ENCODE results near the gene TAF11L12. TPM values are rescaled to one million over a fixed set of nuclear protein-coding genes. Genes with fewer than 3 reads are reported as not detected.

TAF11L12 gene
- polyA plus RNA-seq, 1 of the 3 experiments (the other 2 are of a cell fraction): not detected

DNA sequence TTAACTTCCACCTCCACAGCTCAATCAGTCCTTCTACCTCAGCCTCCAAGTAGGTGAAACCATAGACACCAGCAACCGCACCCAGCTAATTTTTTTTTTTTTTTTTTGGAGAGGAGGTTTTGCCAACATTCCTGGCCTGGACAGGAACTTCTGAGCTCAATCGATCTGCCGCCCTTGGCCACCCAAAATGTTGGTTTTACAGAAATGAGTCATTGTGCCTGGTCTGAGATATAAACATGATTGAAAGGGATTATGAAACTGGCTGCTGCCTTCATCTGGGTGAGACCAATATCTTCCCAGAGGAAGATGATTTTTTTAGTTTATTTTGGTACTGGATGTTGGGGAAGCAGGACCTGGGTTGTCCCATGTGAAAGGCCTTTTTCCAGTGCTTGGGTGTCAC lies 9.2 kb downstream of the TAF11L12 start:
- H3K9me3 ChIP-seq: no peaks in the 10 kb centered on the region
- no peaks in the 10 kb centered on the region for H3K4me1 ChIP-seq (ENCODE audit: control insufficient read depth in 1 of 2, insufficient read depth in 2 of 2, low read depth in 1 of 2, low read length in 1 of 2)
- no peak overlapping the region for H2AFZ ChIP-seq (ENCODE audit: low read depth)
- H3F3A ChIP-seq (replicated peaks; ENCODE audit: insufficient read depth): no peaks in the 10 kb centered on the region
- TF ChIP-seq, protein P1, sequence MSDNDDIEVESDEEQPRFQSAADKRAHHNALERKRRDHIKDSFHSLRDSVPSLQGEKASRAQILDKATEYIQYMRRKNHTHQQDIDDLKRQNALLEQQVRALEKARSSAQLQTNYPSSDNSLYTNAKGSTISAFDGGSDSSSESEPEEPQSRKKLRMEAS (IDR thresholded peaks at IDR 0.05; ENCODE audit: low read depth): no peak
- TF ChIP-seq FOXM1 (IDR thresholded peaks at IDR 0.05; ENCODE audit: low read depth): no peak
- no peak for TF ChIP-seq FOSL2 (IDR thresholded peaks at IDR 0.05; ENCODE audit: borderline replicate concordance, low read depth)
- TF ChIP-seq, protein P2, sequence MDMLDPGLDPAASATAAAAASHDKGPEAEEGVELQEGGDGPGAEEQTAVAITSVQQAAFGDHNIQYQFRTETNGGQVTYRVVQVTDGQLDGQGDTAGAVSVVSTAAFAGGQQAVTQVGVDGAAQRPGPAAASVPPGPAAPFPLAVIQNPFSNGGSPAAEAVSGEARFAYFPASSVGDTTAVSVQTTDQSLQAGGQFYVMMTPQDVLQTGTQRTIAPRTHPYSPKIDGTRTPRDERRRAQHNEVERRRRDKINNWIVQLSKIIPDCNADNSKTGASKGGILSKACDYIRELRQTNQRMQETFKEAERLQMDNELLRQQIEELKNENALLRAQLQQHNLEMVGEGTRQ (IDR thresholded peaks at IDR 0.05; ENCODE audit: borderline replicate concordance, low read depth, low read length): no peak
- no peak for TF ChIP-seq TAF1 (IDR thresholded peaks at IDR 0.05; ENCODE audit: borderline replicate concordance, low read depth, low read length)
- TF ChIP-seq SIN3A (IDR thresholded peaks at IDR 0.05; ENCODE audit: borderline replicate concordance, low read depth, low read length): no peak
- no peak for TF ChIP-seq POLR2AphosphoS5 (IDR thresholded peaks at IDR 0.05; ENCODE audit: low read depth, low read length)
- TF ChIP-seq FOXJ3 (CRISPR knock-in tag; IDR thresholded peaks at IDR 0.05): no peak
- no peak for TF ChIP-seq EZH2phosphoT487 (IDR thresholded peaks at IDR 0.05; ENCODE audit: borderline replicate concordance, low read depth)
- no peak for TF ChIP-seq TCF12 (IDR thresholded peaks at IDR 0.05)
- TF ChIP-seq TEAD4 (IDR thresholded peaks at IDR 0.05; ENCODE audit: borderline replicate concordance, insufficient read depth): no peak
- TF ChIP-seq NFIC (IDR thresholded peaks at IDR 0.05; ENCODE audit: borderline replicate concordance): no peak
- TF ChIP-seq, protein P3, sequence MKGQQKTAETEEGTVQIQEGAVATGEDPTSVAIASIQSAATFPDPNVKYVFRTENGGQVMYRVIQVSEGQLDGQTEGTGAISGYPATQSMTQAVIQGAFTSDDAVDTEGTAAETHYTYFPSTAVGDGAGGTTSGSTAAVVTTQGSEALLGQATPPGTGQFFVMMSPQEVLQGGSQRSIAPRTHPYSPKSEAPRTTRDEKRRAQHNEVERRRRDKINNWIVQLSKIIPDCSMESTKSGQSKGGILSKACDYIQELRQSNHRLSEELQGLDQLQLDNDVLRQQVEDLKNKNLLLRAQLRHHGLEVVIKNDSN (IDR thresholded peaks at IDR 0.05; ENCODE audit: borderline replicate concordance, low read depth): no peak
- TF ChIP-seq, protein P4, sequence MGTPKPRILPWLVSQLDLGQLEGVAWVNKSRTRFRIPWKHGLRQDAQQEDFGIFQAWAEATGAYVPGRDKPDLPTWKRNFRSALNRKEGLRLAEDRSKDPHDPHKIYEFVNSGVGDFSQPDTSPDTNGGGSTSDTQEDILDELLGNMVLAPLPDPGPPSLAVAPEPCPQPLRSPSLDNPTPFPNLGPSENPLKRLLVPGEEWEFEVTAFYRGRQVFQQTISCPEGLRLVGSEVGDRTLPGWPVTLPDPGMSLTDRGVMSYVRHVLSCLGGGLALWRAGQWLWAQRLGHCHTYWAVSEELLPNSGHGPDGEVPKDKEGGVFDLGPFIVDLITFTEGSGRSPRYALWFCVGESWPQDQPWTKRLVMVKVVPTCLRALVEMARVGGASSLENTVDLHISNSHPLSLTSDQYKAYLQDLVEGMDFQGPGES (IDR thresholded peaks at IDR 0.05; ENCODE audit: low read depth, low read length): no peak
- TF ChIP-seq, protein P5, sequence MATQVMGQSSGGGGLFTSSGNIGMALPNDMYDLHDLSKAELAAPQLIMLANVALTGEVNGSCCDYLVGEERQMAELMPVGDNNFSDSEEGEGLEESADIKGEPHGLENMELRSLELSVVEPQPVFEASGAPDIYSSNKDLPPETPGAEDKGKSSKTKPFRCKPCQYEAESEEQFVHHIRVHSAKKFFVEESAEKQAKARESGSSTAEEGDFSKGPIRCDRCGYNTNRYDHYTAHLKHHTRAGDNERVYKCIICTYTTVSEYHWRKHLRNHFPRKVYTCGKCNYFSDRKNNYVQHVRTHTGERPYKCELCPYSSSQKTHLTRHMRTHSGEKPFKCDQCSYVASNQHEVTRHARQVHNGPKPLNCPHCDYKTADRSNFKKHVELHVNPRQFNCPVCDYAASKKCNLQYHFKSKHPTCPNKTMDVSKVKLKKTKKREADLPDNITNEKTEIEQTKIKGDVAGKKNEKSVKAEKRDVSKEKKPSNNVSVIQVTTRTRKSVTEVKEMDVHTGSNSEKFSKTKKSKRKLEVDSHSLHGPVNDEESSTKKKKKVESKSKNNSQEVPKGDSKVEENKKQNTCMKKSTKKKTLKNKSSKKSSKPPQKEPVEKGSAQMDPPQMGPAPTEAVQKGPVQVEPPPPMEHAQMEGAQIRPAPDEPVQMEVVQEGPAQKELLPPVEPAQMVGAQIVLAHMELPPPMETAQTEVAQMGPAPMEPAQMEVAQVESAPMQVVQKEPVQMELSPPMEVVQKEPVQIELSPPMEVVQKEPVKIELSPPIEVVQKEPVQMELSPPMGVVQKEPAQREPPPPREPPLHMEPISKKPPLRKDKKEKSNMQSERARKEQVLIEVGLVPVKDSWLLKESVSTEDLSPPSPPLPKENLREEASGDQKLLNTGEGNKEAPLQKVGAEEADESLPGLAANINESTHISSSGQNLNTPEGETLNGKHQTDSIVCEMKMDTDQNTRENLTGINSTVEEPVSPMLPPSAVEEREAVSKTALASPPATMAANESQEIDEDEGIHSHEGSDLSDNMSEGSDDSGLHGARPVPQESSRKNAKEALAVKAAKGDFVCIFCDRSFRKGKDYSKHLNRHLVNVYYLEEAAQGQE (IDR thresholded peaks at IDR 0.05; ENCODE audit: low read depth, low read length): no peak
- no peak for TF ChIP-seq ELF1 (IDR thresholded peaks at IDR 0.05)
- DNase-seq: no peak
- H3K9ac ChIP-seq: no peak overlapping the region
- no peaks in the 10 kb centered on the region for H3K27me3 ChIP-seq (ENCODE audit: insufficient read depth)
- no peak overlapping the region for H3K4me3 ChIP-seq (ENCODE audit: low read depth in 2 of 2, low read length in 1 of 2)
- H3K36me3 ChIP-seq (replicated peaks in 1 of 2; ENCODE audit: control insufficient read depth in 1 of 2, insufficient read depth in 2 of 2, low read length in 1 of 2): no peaks in the 10 kb centered on the region
- CTCF ChIA-PET: no interaction called here
- no peaks in the 10 kb centered on the region for H3K79me2 ChIP-seq (ENCODE audit: insufficient read depth)
- 38% methylated on average over 3 of the region's 3 CpGs for WGBS (ENCODE audit: low lambda C conversion rate)
- POLR2A ChIA-PET: no interaction called here
- H4K20me1 ChIP-seq (ENCODE audit: insufficient read depth): no peaks in the 10 kb centered on the region
- no peak overlapping the region for H3K4me2 ChIP-seq
- H3K9me2 ChIP-seq: no peaks in the 10 kb centered on the region
- H3K27ac ChIP-seq (ENCODE audit: low read depth in 2 of 2, low read length in 1 of 2): no peak overlapping the region

Data from SK-N-SH (cell line).